A549 (cell line): ENCODE results near the gene SPATA16. TPM values are rescaled to one million over a fixed set of nuclear protein-coding genes. Genes with fewer than 3 reads are reported as not detected.
"Not testable (repeated sequence)": the region's sequence is repeated elsewhere in the genome, so short reads cannot be mapped to it uniquely, and the experiment has no call there.

Experiments used
- ATAC-seq, 2 experiments: fragments of 200-7000 bp in 1 of 2; fragments of >200 bp in 1 of 2; cut with Nextera tagmentation in 1 of 2; cut with Tn5 transposase in 1 of 2; 3 replicates each; pipeline versions ENCODE4 v1.8.0 to v1.9.1; 2018 to 2020; ENCODE audit warnings: mild to moderate bottlenecking in 1 of 2, moderate library complexity in 1 of 2
- CTCF ChIA-PET: fragments of 300-600 bp; sonication (Branson Sonifier 250); formaldehyde crosslinking; extraction: SDS; loops from one replicate; lab custom pipeline; 2021; ENCODE audit warnings: antibody characterized with exemption, inconsistent platforms; lab: Yijun Ruan, JAX
- POLR2A ChIA-PET: fragments of 350-600 bp; formaldehyde crosslinking; extraction: SDS; loops from one replicate; lab custom pipeline; 2021; ENCODE audit warnings: antibody characterized with exemption, inconsistent platforms; lab: Yijun Ruan, JAX
- DNase-seq, 2 experiments: peaks; one replicate each; pipeline versions ENCODE4 v3.0.0 to v3.0.0-alpha.2; 2011 to 2016; ENCODE audit warnings: low read depth in 1 of 2, low spot score in 1 of 2
- FAIRE-seq: peaks from 2 replicates; lab custom pipeline; 2011; peaks lifted over from hg19 to GRCh38; lab: Jason Lieb, UNC
- H3K27ac ChIP-seq, 2 experiments: fragments of >200 bp; sonication (Bioruptor Twin); formaldehyde crosslinking; 3 replicates each; pipeline ENCODE4 v1.5.1; 2016 to 2017
- H3K4me1 ChIP-seq: fragments of >200 bp; sonication (Bioruptor Twin); formaldehyde crosslinking; 3 replicates; pipeline ENCODE4 v1.6.1; 2016
- H3K4me2 ChIP-seq: fragments of >200 bp; sonication (Bioruptor Twin); formaldehyde crosslinking; 3 replicates; pipeline ENCODE4 v1.6.1; 2016
- H3K4me3 ChIP-seq: fragments of >200 bp; sonication (Bioruptor Twin); formaldehyde crosslinking; 3 replicates; pipeline ENCODE4 v1.5.1; 2016
- H3K9me3 ChIP-seq: fragments of >200 bp; sonication (Bioruptor Twin); formaldehyde crosslinking; 3 replicates; pipeline ENCODE4 v1.6.1; 2016
- CBX8 ChIP-seq: fragments of 200-600 bp; sonication (generic); IDR thresholded peaks from 2 replicates; pipeline ENCODE4 v1.6.1; 2016
- CEBPB ChIP-seq, 2 experiments: fragments of >200 bp in 1 of 2; sonication (Bioruptor Twin) in 1 of 2; formaldehyde crosslinking in 1 of 2; IDR thresholded peaks; 2 replicates each; pipeline ENCODE4 v1.6.1; 2012 to 2016
- CHD2 ChIP-seq: fragments of 150-350 bp; IDR thresholded peaks from 2 replicates; pipeline ENCODE4 v1.6.1; 2014; ENCODE audit warnings: low read length; ENCODE audit not compliant: partially characterized antibody
- FOSL2 ChIP-seq, 2 experiments: fragments of 450-650 bp in 1 of 2; fragments of >200 bp in 1 of 2; sonication (Bioruptor Twin) in 1 of 2; formaldehyde crosslinking; IDR thresholded peaks; 2 replicates each; pipeline versions ENCODE4 v1.5.0 to v1.6.1; 2016 to 2020; ENCODE audit warnings: mild to moderate bottlenecking in 1 of 2, moderate library complexity in 1 of 2
- GATA3 ChIP-seq: IDR thresholded peaks from 2 replicates; pipeline ENCODE4 v1.6.1; 2012; ENCODE audit warnings: borderline replicate concordance
- HOXB13 ChIP-seq: fragments of 250-450 bp; sonication (Bioruptor Pico); IDR thresholded peaks from 2 replicates; pipeline ENCODE4 v1.5.0; 2020; ENCODE audit warnings: low read depth, mild to moderate bottlenecking, moderate library complexity
- JUN ChIP-seq, 2 experiments: fragments of >200 bp; sonication (Bioruptor Twin); formaldehyde crosslinking; IDR thresholded peaks; 2 replicates in 1 of 2; 3 replicates in 1 of 2; pipeline ENCODE4 v1.6.1; 2016 to 2017
- JUNB ChIP-seq: fragments of >200 bp; sonication (Bioruptor Twin); formaldehyde crosslinking; IDR thresholded peaks from 2 replicates; pipeline ENCODE4 v1.6.1; 2016
- KDM1A ChIP-seq: fragments of 200-600 bp; sonication (generic); IDR thresholded peaks from 2 replicates; pipeline ENCODE4 v1.6.1; 2016; ENCODE audit warnings: low read depth, mild to moderate bottlenecking
- KDM5A ChIP-seq: fragments of 200-600 bp; sonication (generic); IDR thresholded peaks from 2 replicates; pipeline ENCODE4 v1.6.1; 2016; ENCODE audit warnings: antibody characterized with exemption, mild to moderate bottlenecking
- MAFK ChIP-seq: fragments of 450-650 bp; IDR thresholded peaks from 2 replicates; pipeline ENCODE4 v1.6.1; 2014; ENCODE audit not compliant: partially characterized antibody
- MAZ ChIP-seq: fragments of 150-350 bp; IDR thresholded peaks from 2 replicates; pipeline ENCODE4 v1.6.1; 2014; ENCODE audit warnings: antibody characterized with exemption, low read depth, low read length, borderline replicate concordance
- NFE2L2 ChIP-seq: fragments of 150-350 bp; conservative IDR thresholded peaks from 2 replicates; pipeline ENCODE4 v1.6.1; 2014; ENCODE audit warnings: low read length
- NPAS2 ChIP-seq: fragments of 250-450 bp; sonication (Bioruptor Pico); IDR thresholded peaks from 2 replicates; pipeline ENCODE4 v1.8.0; 2022; ENCODE audit warnings: mild to moderate bottlenecking, moderate library complexity, borderline replicate concordance
- PBX3 ChIP-seq: IDR thresholded peaks from 2 replicates; pipeline ENCODE4 v1.6.1; 2012
- PHF8 ChIP-seq: fragments of 200-600 bp; sonication (generic); IDR thresholded peaks from 2 replicates; pipeline ENCODE4 v1.6.1; 2016; ENCODE audit warnings: low read depth, mild to moderate bottlenecking, antibody characterized with exemption, moderate library complexity, borderline replicate concordance
- POLR2A ChIP-seq: IDR thresholded peaks from 2 replicates; pipeline ENCODE4 v1.6.1; 2012; ENCODE audit warnings: mild to moderate bottlenecking, low read length
- POLR2AphosphoS2 ChIP-seq: conservative IDR thresholded peaks from 2 replicates; pipeline ENCODE4 v1.6.1; 2012; ENCODE audit warnings: low read length, improper control_type of control experiment, inconsistent platforms
- RAD21 ChIP-seq, 2 experiments: fragments of >200 bp in 1 of 2; sonication (Bioruptor Twin) in 1 of 2; formaldehyde crosslinking in 1 of 2; IDR thresholded peaks in 1 of 2; conservative IDR thresholded peaks in 1 of 2; 2 replicates in 1 of 2; 3 replicates in 1 of 2; pipeline ENCODE4 v1.6.1; 2012 to 2018; ENCODE audit warnings: inconsistent platforms in 1 of 2
- RARB ChIP-seq: fragments of 250-450 bp; sonication (Bioruptor Pico); IDR thresholded peaks from 2 replicates; pipeline ENCODE4 v1.8.0; 2021; ENCODE audit warnings: mild to moderate bottlenecking, moderate library complexity
- RCOR1 ChIP-seq: fragments of 150-350 bp; IDR thresholded peaks from 2 replicates; pipeline ENCODE4 v1.6.1; 2014; ENCODE audit warnings: antibody characterized with exemption, low read length, low read depth
- TP53 ChIP-seq: fragments of 250-450 bp; sonication (Bioruptor Pico); IDR thresholded peaks from 2 replicates; pipeline ENCODE4 v1.5.0; 2021; ENCODE audit warnings: mild to moderate bottlenecking, moderate library complexity
- ZNF302 ChIP-seq: fragments of 250-450 bp; sonication (Bioruptor Pico); IDR thresholded peaks from 2 replicates; pipeline ENCODE4 v1.9.0; 2021; ENCODE audit warnings: inconsistent platforms, mild to moderate bottlenecking, moderate library complexity
- WGBS: methylation state at CpG from one replicate; pipeline ENCODE4 v1.1.6; 2017; ENCODE audit errors: missing lambda C conversion rate; 5-methylcytosine and 5-hydroxymethylcytosine counted together
- polyA plus RNA-seq, 4 experiments: library from polyadenylated mRNA; depleted of rRNA in 3 of 4; stranded (reverse); fragments of >200 nt; fragmentation: RNase III in 1 of 4; extraction: RNeasy Plus Mini Kit Qiagen cat#74134 plus additional on column Dnase treatment in 1 of 4; gene quantifications; 2 replicates in 3 of 4; 3 replicates in 1 of 4; pipeline ENCODE4 v1.2.3, GENCODE V29; 2011 to 2017
- TF ChIP-seq, protein P1 (sequence below): IDR thresholded peaks from 2 replicates; pipeline ENCODE4 v1.6.1; 2012

Gene SPATA16
- polyA plus RNA-seq, 2 of the 4 experiments (the other 2 are of a cell fraction) = not detected

DNA sequence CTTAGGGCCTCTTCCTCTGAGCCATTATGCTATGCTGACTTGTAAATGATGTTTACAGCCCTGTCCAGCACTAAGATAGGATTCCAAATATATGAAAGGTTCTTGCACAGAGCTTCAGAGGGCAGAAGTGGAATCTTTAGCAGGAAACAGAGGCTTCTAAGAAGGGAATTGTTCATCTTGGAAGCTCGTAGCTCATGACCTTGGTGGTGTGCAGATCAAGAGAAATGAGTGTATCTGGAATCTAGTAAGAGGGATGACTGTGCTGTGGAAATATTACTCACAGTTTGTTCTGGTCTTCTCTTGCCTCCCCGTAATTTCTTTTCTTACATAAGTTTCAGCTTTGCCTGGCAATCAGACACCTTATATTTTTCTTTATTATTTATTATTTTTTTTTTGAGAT lies 175.8 kb downstream of the SPATA16 start:
- POLR2A ChIA-PET = no interaction called here
- 12% methylated on average over 2 of the region's 2 CpGs for WGBS

GRCh38 chr3:172960626-172961182 lies 180.3 kb downstream of the SPATA16 start:
- FAIRE-seq, H3K9me3 ChIP-seq, H3K4me1 ChIP-seq, H3K4me3 ChIP-seq, ATAC-seq, CTCF ChIA-PET, DNase-seq, H3K27ac ChIP-seq, H3K4me2 ChIP-seq, POLR2A ChIA-PET: not testable (repeated sequence)
- 17% methylated on average over 3 of the region's 3 CpGs for WGBS

More for the DNA sequence above, 175.8 kb downstream of the SPATA16 start:
- no peak for TF ChIP-seq POLR2AphosphoS2
- no peak for TF ChIP-seq RARB (CRISPR knock-in tag)
- TF ChIP-seq MAFK = no peak
- TF ChIP-seq PBX3 = no peak
- TF ChIP-seq NFE2L2 = no peak
- no peak for TF ChIP-seq CBX8
- H3K9me3 ChIP-seq = no peaks in the 10 kb centered on the region
- no peak for FAIRE-seq
- H3K4me1 ChIP-seq = no peaks in the 10 kb centered on the region
- no peak for ATAC-seq
- no peak overlapping the region for H3K27ac ChIP-seq
- CTCF ChIA-PET = no interaction called here
- H3K4me3 ChIP-seq = no peak overlapping the region
- H3K4me2 ChIP-seq = no peak overlapping the region
- no peak for DNase-seq

GRCh38 chr3:172958565-172958964 lies 182.5 kb downstream of the SPATA16 start:
- Histone ChIP-seq H3K4me2 (no peak overlapping the region), H3K4me3 (no peak overlapping the region), H3K27ac (no peak overlapping the region), H3K9me3 (no peaks in the 10 kb centered on the region), H3K4me1 (no peaks in the 10 kb centered on the region)
- WGBS = 34% methylated on average over 2 of the region's 2 CpGs
- POLR2A ChIA-PET = no interaction called here
- no peak for TF ChIP-seq JUNB
- no peak for TF ChIP-seq CHD2
- TF ChIP-seq KDM1A = no peak
- TF ChIP-seq TP53 = no peak
- TF ChIP-seq JUN (IDR thresholded peaks at IDR 0.05) = no peak
- TF ChIP-seq, protein P1, sequence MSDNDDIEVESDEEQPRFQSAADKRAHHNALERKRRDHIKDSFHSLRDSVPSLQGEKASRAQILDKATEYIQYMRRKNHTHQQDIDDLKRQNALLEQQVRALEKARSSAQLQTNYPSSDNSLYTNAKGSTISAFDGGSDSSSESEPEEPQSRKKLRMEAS = no peak
- TF ChIP-seq PHF8 = no peak
- no peak for TF ChIP-seq KDM5A
- no peak for TF ChIP-seq ZNF302 (CRISPR knock-in tag)
- TF ChIP-seq NPAS2 (CRISPR knock-in tag) = no peak
- no peak for TF ChIP-seq FOSL2 (IDR thresholded peaks at IDR 0.05)
- TF ChIP-seq FOSL2 (CRISPR knock-in tag; IDR thresholded peaks at IDR 0.05) = no peak
- no peak for TF ChIP-seq RARB (CRISPR knock-in tag)
- FAIRE-seq = no peak
- DNase-seq = no peak
- ATAC-seq = no peak
- CTCF ChIA-PET = no interaction called here

DNA sequence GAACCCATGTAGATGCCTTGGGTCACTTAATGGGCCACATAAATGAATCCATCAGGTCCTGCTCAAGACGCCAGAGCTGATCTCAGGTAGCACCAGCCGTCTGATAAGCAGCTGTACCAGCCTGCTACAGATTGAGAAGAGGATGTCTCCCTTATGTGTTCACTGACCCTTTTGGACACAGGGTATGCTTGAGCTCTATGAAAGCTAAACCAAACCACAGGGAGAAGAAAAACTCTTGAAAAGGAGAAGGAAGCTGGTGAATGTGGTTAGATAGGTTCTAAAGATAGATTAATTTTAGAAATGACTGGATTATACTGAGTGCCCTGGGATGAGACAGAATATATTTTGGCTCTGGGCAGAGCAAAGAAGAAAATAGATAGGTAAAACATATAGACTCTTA lies 187.5 kb downstream of the SPATA16 start:
- H3K4me2 ChIP-seq = no peak overlapping the region

More for the DNA sequence above, 187.5 kb downstream of the SPATA16 start:
- Histone ChIP-seq H3K4me3 (no peak overlapping the region), H3K4me1 (no peaks in the 10 kb centered on the region), H3K27ac (no peak overlapping the region), H3K9me3 (no peaks in the 10 kb centered on the region)
- CTCF ChIA-PET = interaction anchor here (1.2 kb wide), 1 partner anchor 31 kb away, joined by 3 read pairs; no protein-coding TSS in a partner anchor
- DNase-seq = no peak
- POLR2A ChIA-PET = no interaction called here
- TF ChIP-seq HOXB13 (CRISPR knock-in tag) (no peak), KDM5A (no peak), GATA3 (no peak), RCOR1 (no peak), MAZ (no peak), RAD21 (conservative IDR thresholded peaks at IDR 0.05 in 1 of 2, IDR thresholded peaks at IDR 0.05 in 1 of 2) (no peak), POLR2A (no peak), CEBPB (IDR thresholded peaks at IDR 0.05) (no peak)
- FAIRE-seq = no peak
- no peak; a peak in 1 of 6 replicates for ATAC-seq
- WGBS = 6% methylated on average over 2 of the region's 2 CpGs
